RWPE2 (cell line): Measurements from ENCODE around the gene PSMD2.
A peak's percentile ranks its signal among the peaks of the same experiment; 100 is the strongest.

Source experiments
- ATAC-seq: fragments of 200-7000 bp; cut with Tn5 transposase; 3 replicates; pipeline ENCODE4 v1.9.1; 2021; ENCODE audit warnings: low read depth
- DNase-seq: peaks from one replicate; pipeline ENCODE4 v3.0.0-alpha.2; 2020; ENCODE audit warnings: low spot score
- H3K27ac ChIP-seq: fragments of 450-650 bp; 2 replicates; pipeline ENCODE4 v1.5.1; 2017; ENCODE audit warnings: mild to moderate bottlenecking; ENCODE audit not compliant: poor library complexity, severe bottlenecking
- H3K27me3 ChIP-seq: fragments of 250-450 bp; sonication (Bioruptor Pico); 2 replicates; pipeline ENCODE4 v1.5.1; 2021; ENCODE audit warnings: mild to moderate bottlenecking, moderate library complexity; ENCODE audit not compliant: insufficient read depth, poor library complexity, severe bottlenecking
- H3K36me3 ChIP-seq: fragments of 250-450 bp; sonication (Bioruptor Pico); 2 replicates; pipeline ENCODE4 v1.5.1; 2020; ENCODE audit warnings: low read depth, mild to moderate bottlenecking, moderate library complexity
- H3K4me1 ChIP-seq: fragments of 250-450 bp; sonication (Bioruptor Pico); 2 replicates; pipeline ENCODE4 v1.5.1; 2021; ENCODE audit warnings: mild to moderate bottlenecking, moderate library complexity; ENCODE audit not compliant: insufficient read depth, poor library complexity, severe bottlenecking
- H3K4me3 ChIP-seq: fragments of 250-450 bp; sonication (Bioruptor Pico); 2 replicates; pipeline ENCODE4 v1.5.1; 2021; ENCODE audit warnings: mild to moderate bottlenecking, moderate library complexity; ENCODE audit not compliant: severe bottlenecking
- H3K9me3 ChIP-seq: fragments of 250-450 bp; sonication (Bioruptor Pico); 2 replicates; pipeline ENCODE4 v1.5.1; 2021; ENCODE audit warnings: mild to moderate bottlenecking, moderate library complexity; ENCODE audit not compliant: severe bottlenecking
- CTCF ChIP-seq: fragments of 450-650 bp; IDR thresholded peaks from one replicate; pipeline ENCODE4 v1.5.1; 2017; ENCODE audit warnings: mild to moderate bottlenecking, moderate library complexity; ENCODE audit not compliant: poor library complexity, severe bottlenecking

PSMD2 gene

GRCh38 chr3:184272269-184272668 lies 26.8 kb upstream of the PSMD2 start:
- no peaks in the 10 kb centered on the region for H3K9me3 ChIP-seq
- H3K27ac ChIP-seq, result no peak overlapping the region
- TF ChIP-seq CTCF, result no peak
- peaks cover 18% of the 10 kb centered on the region for H3K27me3 ChIP-seq
- no peak for ATAC-seq
- H3K36me3 ChIP-seq, result no peaks in the 10 kb centered on the region
- no peak for DNase-seq
- H3K4me1 ChIP-seq, result no peaks in the 10 kb centered on the region
- no peak overlapping the region for H3K4me3 ChIP-seq

- H3K36me3 ChIP-seq, result no peaks in the 10 kb centered on the region
- no peak for TF ChIP-seq CTCF
- no peaks in the 10 kb centered on the region for H3K4me1 ChIP-seq
- DNase-seq (no peak), ATAC-seq (no peak; the same call in 2 of the 3 replicates)
- H3K27ac ChIP-seq, result no peak overlapping the region
- no peak overlapping the region for H3K4me3 ChIP-seq
- H3K27me3 ChIP-seq, result peaks cover 18% of the 10 kb centered on the region
- no peaks in the 10 kb centered on the region for H3K9me3 ChIP-seq
Measured at GRCh38 chr3:184275381-184275701, 23.7 kb upstream of the PSMD2 start.

GRCh38 chr3:184275961-184276910 lies 22.8 kb upstream of the PSMD2 start, which contains the start of gene ECE2:
Gene ECE2, plus strand, starts transcription at chr3:184276022. Its CDS starts 132 bp downstream, at chr3:184276154.
- ATAC-seq, result 0 out of 3 replicates have a peak, but pooled peaks have one; percentile 39
- H3K27me3 ChIP-seq, result peaks cover 18% of the 10 kb centered on the region
- H3K27ac ChIP-seq, result no peak within 1 kb of the TSS
- H3K4me3 ChIP-seq, result no peak within 1 kb of the TSS
- TF ChIP-seq CTCF, result no peak
- no peak for DNase-seq
- H3K36me3 ChIP-seq, result no peaks in the 10 kb centered on the region
- H3K4me1 ChIP-seq, result no peaks in the 10 kb centered on the region
- no peaks in the 10 kb centered on the region for H3K9me3 ChIP-seq

- Histone ChIP-seq H3K36me3 (no peaks in the 10 kb centered on the region), H3K4me3 (no peak overlapping the region), H3K4me1 (no peaks in the 10 kb centered on the region), H3K27ac (no peak overlapping the region), H3K9me3 (no peaks in the 10 kb centered on the region), H3K27me3 (peaks cover 18% of the 10 kb centered on the region)
- DNase-seq, result no peak
- TF ChIP-seq CTCF, result no peak
- ATAC-seq, result 0 out of 3 replicates have a peak, but pooled peaks have one; percentile 17
Measured at GRCh38 chr3:184277366-184277765, 21.7 kb upstream of the PSMD2 start.

GRCh38 chr3:184282941-184283340 lies 16.1 kb upstream of the PSMD2 start:
- Histone ChIP-seq H3K9me3 (no peaks in the 10 kb centered on the region), H3K36me3 (no peaks in the 10 kb centered on the region), H3K4me3 (no peak overlapping the region), H3K27me3 (no peaks in the 10 kb centered on the region), H3K4me1 (no peaks in the 10 kb centered on the region), H3K27ac (no peak overlapping the region)
- no peak for TF ChIP-seq CTCF
- DNase-seq, result no peak
- ATAC-seq, result no peak
